BJ (cell line): ENCODE data around the gene ARID3A. TPM values are rescaled to one million over a fixed set of nuclear protein-coding genes. Genes with fewer than 3 reads are reported as not detected.

Source experiments
- CTCF ChIA-PET: fragments of 350-600 bp; formaldehyde crosslinking; extraction: SDS; loops from one replicate; lab custom pipeline; 2021; ENCODE audit warnings: antibody characterized with exemption, inconsistent platforms; lab: Yijun Ruan, JAX
- POLR2A ChIA-PET: fragments of 300-600 bp; sonication (Branson Sonifier 250); formaldehyde crosslinking; extraction: SDS; loops from one replicate; lab custom pipeline; 2021; ENCODE audit warnings: antibody characterized with exemption; lab: Charles Lee
- DNase-seq: peaks from one replicate; pipeline ENCODE4 v3.0.0-alpha.2; 2011; ENCODE audit warnings: low read depth
- H3K27me3 ChIP-seq: 2 replicates; pipeline ENCODE4 v1.6.0; 2011; ENCODE audit warnings: low read length; ENCODE audit not compliant: control insufficient read depth, insufficient read depth
- H3K36me3 ChIP-seq: 2 replicates; pipeline ENCODE4 v1.5.1; 2011; ENCODE audit warnings: low read length; ENCODE audit not compliant: control insufficient read depth, insufficient read depth
- H3K4me3 ChIP-seq: 2 replicates; pipeline ENCODE4 v1.5.1; 2011; ENCODE audit warnings: low read depth, mild to moderate bottlenecking, control low read depth, low read length
- CTCF ChIP-seq: IDR thresholded peaks from 2 replicates; pipeline ENCODE4 v1.5.1; 2011; ENCODE audit warnings: low read depth, mild to moderate bottlenecking, control low read depth, inconsistent platforms, low read length, moderate library complexity; ENCODE audit not compliant: insufficient read depth
- polyA plus RNA-seq: library from polyadenylated mRNA; depleted of rRNA; stranded (reverse); fragments of >200 nt; gene quantifications from 2 replicates; pipeline ENCODE4 v1.2.3, GENCODE V29; 2011

ARID3A gene
- polyA plus RNA-seq, 1 experiment: 17.4 TPM

DNA sequence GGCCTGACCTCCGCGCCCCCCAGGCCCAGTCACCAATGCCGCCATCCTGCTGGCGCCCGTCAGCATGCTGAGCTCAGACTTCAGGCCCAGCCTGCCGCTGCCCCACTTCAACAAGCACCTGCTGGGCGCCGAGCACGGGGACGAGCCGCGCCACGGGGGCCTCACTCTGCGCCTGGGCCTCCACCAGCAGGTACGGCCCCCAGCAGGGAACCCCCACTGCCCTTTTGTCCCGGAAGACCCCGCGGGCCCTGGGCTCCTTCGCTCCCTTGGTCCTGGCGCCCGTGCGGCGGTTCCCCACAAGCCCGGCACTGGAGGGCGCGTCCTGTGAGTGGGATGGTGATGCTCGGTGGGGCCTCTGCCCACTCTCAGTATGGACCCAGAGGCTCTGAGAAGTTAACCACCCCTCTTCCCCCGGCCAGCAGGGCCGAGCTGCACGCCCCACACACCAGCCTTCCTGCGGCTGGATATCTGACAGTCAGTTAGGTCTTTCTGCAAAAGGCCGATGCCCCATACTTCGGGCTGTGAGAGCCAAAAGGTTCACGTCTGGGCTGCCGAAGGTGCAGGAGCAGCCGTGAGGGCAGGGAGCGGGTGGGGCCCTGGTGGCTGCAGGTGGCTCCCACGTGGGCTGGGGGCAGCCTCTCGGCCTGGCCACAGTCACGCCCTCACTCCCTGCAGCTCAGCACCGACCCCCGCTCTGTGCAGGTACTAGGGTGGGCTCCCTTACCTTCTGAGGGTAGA, 66.3 kb downstream of the ARID3A start:
- Histone ChIP-seq H3K4me3 (no peak overlapping the region), H3K36me3 (peaks cover 18% of the 10 kb centered on the region), H3K27me3 (no peaks in the 10 kb centered on the region)
- no peak for DNase-seq
- POLR2A ChIA-PET: no interaction called here
- TF ChIP-seq CTCF: no peak
- CTCF ChIA-PET: interaction anchor here (1.2 kb wide), 1 partner anchor 8 kb away, joined by 3 read pairs; the partner anchor contains the start of gene WDR18

- CTCF ChIA-PET: interaction anchor here (1.2 kb wide), 1 partner anchor 8 kb away, joined by 3 read pairs; the partner anchor contains the start of gene WDR18
- Histone ChIP-seq H3K36me3 (peaks cover 18% of the 10 kb centered on the region), H3K27me3 (peaks cover 5% of the 10 kb centered on the region; the same call in 1 of the 2 replicates), H3K4me3 (no peak overlapping the region)
- POLR2A ChIA-PET: no interaction called here
- no peak for DNase-seq
- no peak for TF ChIP-seq CTCF
These were observed 66.8 kb downstream of the ARID3A start for GRCh38 chr19:992670-993055.

GRCh38 chr19:993361-993830, 67.6 kb downstream of the ARID3A start:
- Histone ChIP-seq H3K36me3 (peaks cover 17% of the 10 kb centered on the region), H3K4me3 (no peak overlapping the region), H3K27me3 (peaks cover 11% of the 10 kb centered on the region)
- no peak for DNase-seq
- CTCF ChIA-PET: no interaction called here
- no peak for TF ChIP-seq CTCF
- POLR2A ChIA-PET: no interaction called here

GRCh38 chr19:993831-994393, 68.1 kb downstream of the ARID3A start:
- no peak for DNase-seq
- Histone ChIP-seq H3K36me3 (peaks cover 14% of the 10 kb centered on the region), H3K27me3 (peaks cover 13% of the 10 kb centered on the region), H3K4me3 (no peak overlapping the region)
- no peak for TF ChIP-seq CTCF
- ChIA-PET POLR2A (no interaction called here), CTCF (no interaction called here)

- no peak for TF ChIP-seq CTCF
- ChIA-PET CTCF (interaction anchor here (0.8 kb wide), 1 partner anchor 12 kb away, joined by 5 read pairs; no protein-coding TSS in a partner anchor), POLR2A (no interaction called here)
- DNase-seq: no peak
- no peak overlapping the region for H3K4me3 ChIP-seq
- peaks cover 10% of the 10 kb centered on the region for H3K36me3 ChIP-seq
- H3K27me3 ChIP-seq: peaks cover 15% of the 10 kb centered on the region
These were observed 68.7 kb downstream of the ARID3A start for GRCh38 chr19:994516-994915.
